Stomach (tissue), 9 donors: ENCODE results near the gene C19orf33. TPM values are rescaled to one million over a fixed set of nuclear protein-coding genes. Genes with fewer than 3 reads are reported as not detected.

Experiments used
- DNase-seq, 2 donors: peaks; one replicate each; pipeline versions ENCODE4 v3.0.0 to v3.0.0-alpha.2; 2013 to 2019
- H3K27ac ChIP-seq, 5 donors: fragments of 200-600 bp in 4 of 5; sonication (generic) in 4 of 5; one replicate each; pipeline ENCODE4 v1.5.1; 2013 to 2019; ENCODE audit warnings: mild to moderate bottlenecking in 1 of 5, moderate library complexity in 1 of 5
- H3K27me3 ChIP-seq, 3 donors: fragments of 200-600 bp; sonication (generic); one replicate each; pipeline ENCODE4 v1.5.1; 2017 to 2019; ENCODE audit warnings: mixed run types in 1 of 3
- H3K36me3 ChIP-seq, 4 donors: fragments of 200-600 bp; sonication (generic); 1 replicate in 3 of 4; 2 replicates in 1 of 4; pipeline ENCODE4 v1.5.1; 2016 to 2019
- H3K4me1 ChIP-seq, 4 donors: fragments of 200-600 bp; sonication (generic); one replicate each; pipeline ENCODE4 v1.5.1; 2016 to 2019
- H3K4me3 ChIP-seq, 4 donors: fragments of 200-600 bp; sonication (generic) in 3 of 4; one replicate each; pipeline ENCODE4 v1.5.1; 2016 to 2019; ENCODE audit warnings: mild to moderate bottlenecking in 1 of 4
- H3K9me3 ChIP-seq, 4 donors: fragments of 200-600 bp; sonication (generic); one replicate each; pipeline ENCODE4 v1.5.1; 2016 to 2019
- EP300 ChIP-seq: sonication (generic); formaldehyde crosslinking; IDR thresholded peaks from one replicate; pipeline ENCODE4 v1.6.1; 2017; ENCODE audit warnings: antibody characterized with exemption
- POLR2A ChIP-seq, 4 donors: fragments of 450-650 bp; IDR thresholded peaks; one replicate each; pipeline ENCODE4 v1.6.1; 2016; ENCODE audit warnings: antibody characterized with exemption in 4 of 4, control low read depth in 2 of 4, mild to moderate bottlenecking in 1 of 4, moderate library complexity in 1 of 4
- POLR2AphosphoS5 ChIP-seq, 3 donors: sonication (generic); formaldehyde crosslinking; IDR thresholded peaks; one replicate each; pipeline ENCODE4 v1.6.1; 2016; ENCODE audit warnings: antibody characterized with exemption in 3 of 3
- WGBS, 5 donors: extraction: QIAGEN DNeasy Blood & Tissue Kit in 3 of 5; methylation state at CpG; one replicate each; pipeline versions ENCODE4 v1.1.5 to v1.1.7; 2013 to 2018; 5-methylcytosine and 5-hydroxymethylcytosine counted together
- intact Hi-C: fragments of 100-400 bp; cut with DNase I; formaldehyde crosslinking; loops from one replicate; pipeline ENCODE4 v1.15.1; 2023; ENCODE audit warnings: low total_unique reads
- polyA plus RNA-seq, 3 donors: library from polyadenylated mRNA; stranded (reverse); fragments of 200-250 nt; gene quantifications; one replicate each; pipeline ENCODE4 v1.2.3, GENCODE V29; 2013
- total RNA-seq, 5 donors: library from RNA; depleted of rRNA; stranded (reverse); fragments of >200 nt; gene quantifications; one replicate each; pipeline versions ENCODE4 v1.1.0 to v1.2.3, GENCODE V29; 2014 to 2016
- TF ChIP-seq, protein P1 (sequence below), 7 experiments: fragments of 450-650 bp in 4 of 7; fragments of 200-600 bp in 3 of 7; sonication (generic) in 3 of 7; IDR thresholded peaks; one replicate each; pipeline ENCODE4 v1.5.1; 2016 to 2019; ENCODE audit warnings: antibody characterized with exemption in 7 of 7, control low read depth in 2 of 7, mild to moderate bottlenecking in 1 of 7
- donor health status: healthy with polysubstance abuse.
- donor health status: Bipolar disorder and iron deficiency.
- donor health status: healthy.

C19orf33 gene
- total and polyA plus RNA-seq, 8 donors = 33.5 to 1,069 (median 286) TPM

DNA sequence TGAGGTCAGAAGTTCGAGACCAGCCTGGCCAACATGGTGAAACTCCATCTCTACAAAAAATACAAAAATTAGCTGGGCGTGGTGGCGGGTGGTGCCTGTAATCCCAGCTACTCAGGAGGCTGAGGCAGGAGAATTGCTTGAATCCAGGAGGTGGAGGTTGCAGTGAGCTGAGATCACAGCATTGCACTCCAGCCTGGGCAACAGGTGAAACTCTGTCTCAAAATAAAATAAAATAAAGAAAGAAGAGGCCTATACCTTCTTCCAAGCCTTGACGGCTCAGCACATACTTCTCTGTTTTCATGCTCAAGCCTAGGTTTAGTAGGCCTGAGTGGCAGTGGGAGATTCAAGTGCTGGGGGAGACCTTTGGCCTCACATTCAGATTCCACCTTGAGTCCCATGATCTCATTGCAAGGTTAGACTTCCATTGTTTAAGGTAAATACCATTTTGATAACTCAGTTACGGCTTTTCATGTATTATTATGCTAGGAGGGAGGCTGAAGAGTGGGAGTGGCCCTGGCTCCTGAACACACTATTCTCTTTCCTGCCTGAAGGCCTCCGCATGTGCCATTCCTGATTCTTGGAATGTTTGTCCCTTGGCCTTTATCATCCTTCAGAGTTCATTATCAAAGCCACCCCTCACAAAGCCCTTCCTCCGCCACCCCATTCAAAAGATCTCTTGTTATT, 41.3 kb upstream of the C19orf33 start:
- peaks cover 21 to 45% (median 36%) of the 10 kb centered on the region in 4 donors for H3K4me1 ChIP-seq
- peak overlapping the region; percentile 46 to 95 (median 88) for H3K27ac ChIP-seq
- TF ChIP-seq POLR2A (IDR thresholded peaks at IDR 0.05) (no peak), POLR2AphosphoS5 (IDR thresholded peaks at IDR 0.05) (no peak), EP300 (no peak)
- TF ChIP-seq, protein P1, sequence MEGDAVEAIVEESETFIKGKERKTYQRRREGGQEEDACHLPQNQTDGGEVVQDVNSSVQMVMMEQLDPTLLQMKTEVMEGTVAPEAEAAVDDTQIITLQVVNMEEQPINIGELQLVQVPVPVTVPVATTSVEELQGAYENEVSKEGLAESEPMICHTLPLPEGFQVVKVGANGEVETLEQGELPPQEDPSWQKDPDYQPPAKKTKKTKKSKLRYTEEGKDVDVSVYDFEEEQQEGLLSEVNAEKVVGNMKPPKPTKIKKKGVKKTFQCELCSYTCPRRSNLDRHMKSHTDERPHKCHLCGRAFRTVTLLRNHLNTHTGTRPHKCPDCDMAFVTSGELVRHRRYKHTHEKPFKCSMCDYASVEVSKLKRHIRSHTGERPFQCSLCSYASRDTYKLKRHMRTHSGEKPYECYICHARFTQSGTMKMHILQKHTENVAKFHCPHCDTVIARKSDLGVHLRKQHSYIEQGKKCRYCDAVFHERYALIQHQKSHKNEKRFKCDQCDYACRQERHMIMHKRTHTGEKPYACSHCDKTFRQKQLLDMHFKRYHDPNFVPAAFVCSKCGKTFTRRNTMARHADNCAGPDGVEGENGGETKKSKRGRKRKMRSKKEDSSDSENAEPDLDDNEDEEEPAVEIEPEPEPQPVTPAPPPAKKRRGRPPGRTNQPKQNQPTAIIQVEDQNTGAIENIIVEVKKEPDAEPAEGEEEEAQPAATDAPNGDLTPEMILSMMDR (IDR thresholded peaks at IDR 0.05) = no peak
- 62 to 78% (median 72%) methylated on average over 7 of the region's 7 CpGs for WGBS, 5 donors
- intact Hi-C loops = no loop called here
- no peak overlapping the region for H3K4me3 ChIP-seq
- H3K27me3 ChIP-seq = peaks cover 0 to 12% (median 0%) of the 10 kb centered on the region in 3 donors
- no peaks in the 10 kb centered on the region for H3K9me3 ChIP-seq
- DNase-seq = peak in 1 of 2 donors; percentile 69
- H3K36me3 ChIP-seq = no peaks in the 10 kb centered on the region

DNA sequence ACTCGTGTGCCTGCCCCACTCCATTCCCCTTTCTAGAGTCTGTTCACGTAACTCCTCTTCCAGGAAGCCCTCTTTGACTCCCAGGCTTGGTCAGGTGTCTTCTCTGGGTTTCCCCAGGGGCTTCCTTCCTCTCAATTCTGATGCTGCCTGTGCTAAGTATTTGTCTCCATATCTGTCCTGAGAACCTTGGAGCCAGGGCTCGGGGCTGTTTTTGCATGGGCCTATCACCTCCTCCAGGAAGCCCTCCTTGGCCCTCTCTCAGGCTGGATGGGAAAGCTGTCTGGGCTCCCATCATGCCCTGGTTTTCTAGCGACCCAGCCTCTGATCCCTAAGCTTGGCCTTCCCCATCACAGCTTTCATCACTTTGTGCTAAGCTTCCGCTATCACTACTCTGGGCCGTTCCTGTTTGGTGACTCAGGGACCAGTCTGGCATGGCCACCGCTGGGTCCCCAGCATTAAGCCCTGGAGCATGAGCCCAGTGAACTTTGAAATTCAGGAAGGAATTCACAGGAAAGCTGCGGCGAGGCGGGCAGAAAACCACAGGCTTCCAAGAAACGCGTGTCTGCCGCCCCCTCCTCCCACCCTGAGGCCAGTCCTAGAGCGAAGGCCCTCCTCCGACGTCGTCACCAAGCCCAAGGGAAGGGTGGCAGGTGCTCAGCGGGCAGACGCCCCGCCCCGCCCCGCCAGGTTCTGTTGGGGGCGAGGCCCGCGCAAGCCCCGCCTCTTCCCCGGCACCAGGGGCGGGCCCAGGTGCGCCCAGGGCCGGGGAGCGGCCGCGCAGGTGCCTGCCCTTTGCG, 40.2 kb upstream of the C19orf33 start:
- WGBS, 5 donors = 7 to 15% (median 9%) methylated on average over 17 to 34 of the region's 34 CpGs
- DNase-seq = peak; percentile 97 to 98
- H3K27ac ChIP-seq = peak overlapping the region; percentile 84 to 99 (median 90)
- intact Hi-C loops = no loop called here
- H3K4me1 ChIP-seq = peaks cover 31 to 56% (median 42%) of the 10 kb centered on the region in 4 donors
- H3K9me3 ChIP-seq = no peaks in the 10 kb centered on the region
- peak overlapping the region; percentile 50 to 67 (median 57) for H3K4me3 ChIP-seq
- peaks cover 0 to 12% (median 0%) of the 10 kb centered on the region in 3 donors for H3K27me3 ChIP-seq
- no peaks in the 10 kb centered on the region for H3K36me3 ChIP-seq
- TF ChIP-seq, protein P1 (IDR thresholded peaks at IDR 0.05) = no peak
- TF ChIP-seq POLR2AphosphoS5 (IDR thresholded peaks at IDR 0.05) = no peak
- no peak for TF ChIP-seq POLR2A (IDR thresholded peaks at IDR 0.05)
- no peak for TF ChIP-seq EP300

DNA sequence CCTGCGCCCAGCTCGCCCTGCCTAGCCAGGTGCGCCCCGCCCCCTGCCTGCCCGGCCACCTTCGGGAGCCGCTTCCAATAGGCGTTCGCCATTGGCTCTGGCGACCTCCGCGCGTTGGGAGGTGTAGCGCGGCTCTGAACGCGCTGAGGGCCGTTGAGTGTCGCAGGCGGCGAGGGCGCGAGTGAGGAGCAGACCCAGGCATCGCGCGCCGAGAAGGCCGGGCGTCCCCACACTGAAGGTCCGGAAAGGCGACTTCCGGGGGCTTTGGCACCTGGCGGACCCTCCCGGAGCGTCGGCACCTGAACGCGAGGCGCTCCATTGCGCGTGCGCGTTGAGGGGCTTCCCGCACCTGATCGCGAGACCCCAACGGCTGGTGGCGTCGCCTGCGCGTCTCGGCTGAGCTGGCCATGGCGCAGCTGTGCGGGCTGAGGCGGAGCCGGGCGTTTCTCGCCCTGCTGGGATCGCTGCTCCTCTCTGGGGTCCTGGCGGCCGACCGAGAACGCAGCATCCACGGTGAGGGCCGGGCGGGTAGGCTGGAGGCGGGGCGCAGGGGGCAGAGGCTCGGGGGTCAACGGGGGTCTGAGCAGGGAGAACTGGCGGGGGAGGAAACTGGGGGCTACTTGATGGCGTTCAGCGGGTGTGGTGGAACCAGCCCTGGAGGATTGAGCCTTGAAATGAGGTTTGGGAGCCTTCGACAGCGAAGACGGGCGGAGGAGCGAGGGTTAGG, 39.4 kb upstream of the C19orf33 start, which contains the start of gene SPINT2:
TSS of gene SPINT2 (plus strand) at position 88 of the 727 bp plus-strand sequence. CDS start at position 408, 320 bp downstream.
- Histone ChIP-seq H3K27ac (peak within 1 kb of the TSS; percentile 84 to 99 (median 90)), H3K27me3 (peaks cover 0 to 12% (median 0%) of the 10 kb centered on the region in 3 donors), H3K36me3 (no peaks in the 10 kb centered on the region), H3K4me1 (peaks cover 31 to 60% (median 45%) of the 10 kb centered on the region in 4 donors), H3K9me3 (no peaks in the 10 kb centered on the region), H3K4me3 (peak within 1 kb of the TSS; percentile 50 to 67 (median 57))
- peak in 2 of 4 donors; percentile 72 to 87 for TF ChIP-seq POLR2A (IDR thresholded peaks at IDR 0.05)
- TF ChIP-seq POLR2AphosphoS5 (IDR thresholded peaks at IDR 0.05) = peak in 2 of 3 donors; percentile 98
- no peak for TF ChIP-seq EP300
- TF ChIP-seq, protein P1 (IDR thresholded peaks at IDR 0.05) = no peak
- intact Hi-C loops = no loop called here
- WGBS, 5 donors = 3 to 12% (median 5%) methylated on average over 37 to 78 of the region's 78 CpGs
- DNase-seq = no peak
